ENCODE data around the gene C5orf46. TPM values are rescaled to one million over a fixed set of nuclear protein-coding genes. Genes with fewer than 3 reads are reported as not detected.
"Not testable (repeated sequence)": the region's sequence is repeated elsewhere in the genome, so short reads cannot be mapped to it uniquely, and the experiment has no call there.

C5orf46 gene
- polyA plus RNA-seq (2013, experiment 1 of 2) = not detected
- not detected for polyA plus RNA-seq (2013, experiment 2 of 2)

DNA sequence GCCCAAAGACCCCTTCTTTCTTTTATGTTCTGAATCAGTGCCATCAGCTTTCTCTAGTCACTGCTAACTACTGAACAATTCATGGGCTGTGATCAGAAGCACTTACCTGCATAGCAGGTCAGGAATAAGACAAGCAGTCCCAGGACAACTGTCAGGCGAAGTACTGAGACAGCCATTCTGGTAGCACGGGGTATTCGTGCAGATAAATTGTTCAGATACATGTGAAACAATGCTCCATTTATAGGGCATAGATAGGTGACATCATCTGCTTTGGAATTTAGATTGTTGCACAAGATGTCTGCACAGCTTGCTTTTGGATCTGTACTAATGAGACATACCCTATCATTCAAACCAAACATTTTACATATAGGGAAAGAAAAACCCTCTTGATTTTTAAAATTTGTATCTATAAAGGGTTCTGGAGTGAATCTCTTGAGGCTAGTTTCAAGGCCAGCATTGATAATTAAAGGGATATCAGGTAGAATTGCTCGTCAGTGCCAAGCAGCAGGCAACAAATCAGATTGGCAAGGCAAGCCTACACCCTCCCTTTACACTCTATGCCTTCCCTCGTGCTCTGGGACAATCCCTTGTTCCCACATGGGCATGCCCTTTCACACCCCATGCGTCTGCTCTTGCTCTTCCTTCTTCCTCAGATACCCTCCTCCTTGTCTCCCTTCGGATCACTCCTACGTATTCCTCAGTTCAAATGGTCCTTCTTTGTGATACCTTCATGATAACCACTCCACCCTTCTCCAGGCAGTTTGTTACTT lies at the start of gene C5orf46:
Gene C5orf46 (minus strand): TSS at position 213 of the 770 bp plus-strand sequence. CDS start 37 bp downstream, at position 176.
- Histone ChIP-seq H3K9ac (ENCODE audit: low read length) (no peak within 1 kb of the TSS), H3K23ac (ENCODE audit: low read length) (no peak within 1 kb of the TSS), H3K4me3 (ENCODE audit: low read length) (no peak within 1 kb of the TSS), H3K79me2 (ENCODE audit: control insufficient read depth, insufficient read depth, low read length) (no peaks in the 10 kb centered on the region), H3K56ac (ENCODE audit: low read length) (no peak within 1 kb of the TSS), H2AK5ac (ENCODE audit: low read length) (no peak within 1 kb of the TSS), H3K36me3 (ENCODE audit: control insufficient read depth, insufficient read depth, low read length) (no peaks in the 10 kb centered on the region), H3K18ac (ENCODE audit: low read length) (peak within 1 kb of the TSS; percentile 45), H3K79me1 (ENCODE audit: low read length) (no peaks in the 10 kb centered on the region), H2BK120ac (ENCODE audit: low read depth, low read length) (no peak within 1 kb of the TSS), H3K4ac (ENCODE audit: low read depth, low read length) (no peak within 1 kb of the TSS), H2BK5ac (ENCODE audit: low read length) (no peak within 1 kb of the TSS), H4K5ac (ENCODE audit: low read length) (no peak within 1 kb of the TSS), H2BK15ac (replicated peaks; ENCODE audit: low read depth) (no peak within 1 kb of the TSS), H3K4me2 (ENCODE audit: low read length) (no peak within 1 kb of the TSS), H3K27ac (ENCODE audit: low read depth, low read length) (no peak within 1 kb of the TSS), H3K4me1 (ENCODE audit: control insufficient read depth, low read depth, low read length) (no peaks in the 10 kb centered on the region), H3K27me3 (ENCODE audit: insufficient read depth, low read length, poor library complexity) (no peaks in the 10 kb centered on the region), H4K8ac (ENCODE audit: low read depth, low read length) (no peak within 1 kb of the TSS)
- DNase-seq = no peak
- no CpG with 5 or more reads among the region's 8 CpGs for WGBS (ENCODE audit: extremely low coverage, insufficient coverage, low lambda C conversion rate)

DNA sequence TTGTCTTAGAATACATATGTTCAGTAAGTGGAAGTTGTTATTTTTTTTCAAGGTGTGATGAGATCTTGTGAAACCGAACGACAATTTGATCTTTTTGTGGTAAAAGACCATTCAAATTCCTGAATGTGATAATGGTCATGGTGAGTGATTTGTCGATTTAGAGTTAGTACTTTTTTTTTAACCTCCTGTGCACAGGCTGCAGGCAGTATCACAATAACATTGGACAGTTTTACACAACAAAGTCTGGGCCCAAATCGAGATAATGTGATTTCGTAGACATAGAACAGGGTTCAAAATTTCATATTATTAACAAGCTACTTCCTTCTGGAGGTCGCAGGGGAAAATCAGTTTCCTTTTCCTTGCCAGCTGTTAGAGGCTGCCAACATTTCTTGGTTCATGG lies 48.6 kb upstream of the C5orf46 start:
- Histone ChIP-seq H3K79me1 (ENCODE audit: low read length) (no peaks in the 10 kb centered on the region), H3K4me3 (ENCODE audit: low read length) (no peak overlapping the region), H4K8ac (ENCODE audit: low read depth, low read length) (no peak overlapping the region), H3K23ac (ENCODE audit: low read length) (no peak overlapping the region), H3K36me3 (ENCODE audit: control insufficient read depth, insufficient read depth, low read length) (no peaks in the 10 kb centered on the region), H3K27me3 (ENCODE audit: insufficient read depth, low read length, poor library complexity) (no peaks in the 10 kb centered on the region), H2BK120ac (ENCODE audit: low read depth, low read length) (no peak overlapping the region), H2BK15ac (replicated peaks; ENCODE audit: low read depth) (no peak overlapping the region), H3K4ac (ENCODE audit: low read depth, low read length) (no peak overlapping the region), H3K9ac (ENCODE audit: low read length) (no peak overlapping the region), H3K4me1 (ENCODE audit: control insufficient read depth, low read depth, low read length) (no peaks in the 10 kb centered on the region), H3K56ac (ENCODE audit: low read length) (no peak overlapping the region), H3K18ac (ENCODE audit: low read length) (no peak overlapping the region), H2BK5ac (ENCODE audit: low read length) (no peak overlapping the region), H2AK5ac (ENCODE audit: low read length) (no peak overlapping the region), H3K79me2 (ENCODE audit: control insufficient read depth, insufficient read depth, low read length) (no peaks in the 10 kb centered on the region), H3K27ac (ENCODE audit: low read depth, low read length) (no peak overlapping the region), H3K4me2 (ENCODE audit: low read length) (no peak overlapping the region), H4K5ac (ENCODE audit: low read length) (no peak overlapping the region)
- no peak for DNase-seq
- WGBS (ENCODE audit: extremely low coverage, insufficient coverage, low lambda C conversion rate) = no CpG with 5 or more reads among the region's 6 CpGs

DNA sequence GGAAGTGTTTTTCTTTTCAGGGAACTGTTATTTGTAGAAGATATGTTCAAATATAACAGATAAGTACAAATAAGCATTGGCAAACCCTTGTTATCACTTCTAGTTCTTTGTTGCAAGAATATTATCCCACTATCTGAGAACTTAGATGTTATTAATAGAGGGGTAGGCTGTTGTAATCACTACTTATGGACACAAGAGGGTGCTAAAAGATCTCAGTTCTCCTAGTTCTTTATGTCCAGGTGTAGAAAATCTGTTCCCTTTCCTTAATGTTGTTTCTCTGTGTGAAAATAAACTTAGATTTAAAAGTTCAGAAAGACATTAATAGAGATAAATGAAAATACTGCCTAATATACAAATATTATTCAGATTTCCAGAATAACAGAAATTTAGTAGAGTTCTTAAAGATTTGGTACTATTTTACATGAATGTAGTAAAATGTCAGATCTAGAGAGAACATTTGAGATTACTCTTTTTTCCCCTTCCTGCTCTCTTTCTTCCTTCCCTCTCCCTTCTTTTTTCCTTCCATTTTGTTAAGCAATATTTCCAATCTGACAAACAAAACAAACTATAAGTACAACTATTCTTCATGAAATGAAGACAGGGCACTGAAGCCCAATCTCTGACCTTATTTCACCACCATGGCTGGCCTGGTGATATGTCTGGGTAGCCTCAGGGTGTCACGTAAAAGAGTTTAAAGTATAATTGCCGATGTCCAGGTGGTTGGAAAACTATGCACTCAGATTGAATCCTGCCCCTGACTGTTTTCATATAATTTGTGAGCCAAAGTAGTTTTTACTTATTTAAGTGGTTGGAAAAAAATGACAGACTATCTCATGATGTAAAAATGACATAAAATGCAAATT lies 43.6 kb upstream of the C5orf46 start:
- H2BK5ac ChIP-seq (ENCODE audit: low read length) = no peak overlapping the region
- WGBS (ENCODE audit: extremely low coverage, insufficient coverage, low lambda C conversion rate) = no CpG with 5 or more reads among the region's 2 CpGs

DNA sequence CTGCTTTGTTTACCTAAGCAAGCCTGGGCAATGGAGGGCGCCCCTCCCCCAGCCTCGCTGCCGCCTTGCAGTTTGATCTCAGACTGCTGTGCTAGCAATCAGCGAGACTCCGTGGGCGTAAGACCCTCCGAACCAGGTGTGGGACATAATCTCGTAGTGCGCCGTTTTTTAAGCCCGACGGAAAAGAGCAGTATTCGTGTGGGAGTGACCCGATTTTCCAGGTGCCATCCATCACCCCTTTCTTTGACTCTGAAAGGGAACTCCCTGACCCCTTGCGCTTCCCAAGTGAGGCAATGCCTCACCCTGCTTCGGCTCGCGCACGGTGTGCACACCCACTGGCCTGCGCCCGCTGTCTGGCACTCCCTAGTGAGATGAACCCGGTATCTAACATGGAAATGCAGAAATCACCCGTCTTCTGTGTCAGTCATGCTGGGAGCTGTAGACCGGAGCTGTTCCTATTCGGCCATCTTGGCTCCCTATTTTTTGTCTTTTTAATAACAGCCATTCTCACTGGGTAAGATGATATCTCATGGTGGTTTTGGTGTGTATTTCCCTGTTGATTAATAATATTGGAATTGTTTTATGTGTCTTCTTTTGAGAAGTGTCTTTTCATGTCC lies 40.4 kb upstream of the C5orf46 start:
- H2BK5ac ChIP-seq (ENCODE audit: low read length); H3K27ac ChIP-seq (ENCODE audit: low read depth, low read length); H3K79me2 ChIP-seq (ENCODE audit: control insufficient read depth, insufficient read depth, low read length); H2AK5ac ChIP-seq (ENCODE audit: low read length); H3K18ac ChIP-seq (ENCODE audit: low read length); H3K79me1 ChIP-seq (ENCODE audit: low read length); H2BK15ac ChIP-seq (replicated peaks; ENCODE audit: low read depth); H3K4me1 ChIP-seq (ENCODE audit: control insufficient read depth, low read depth, low read length); H3K23ac ChIP-seq (ENCODE audit: low read length); H4K5ac ChIP-seq (ENCODE audit: low read length); H3K36me3 ChIP-seq (ENCODE audit: control insufficient read depth, insufficient read depth, low read length); H3K4me2 ChIP-seq (ENCODE audit: low read length); H2BK120ac ChIP-seq (ENCODE audit: low read depth, low read length); H4K8ac ChIP-seq (ENCODE audit: low read depth, low read length); H3K27me3 ChIP-seq (ENCODE audit: insufficient read depth, low read length, poor library complexity); H3K4me3 ChIP-seq (ENCODE audit: low read length): not testable (repeated sequence)
- H3K9ac ChIP-seq (ENCODE audit: low read length) = peak overlapping the region; percentile 30
- peak overlapping the region; percentile 81 for H3K56ac ChIP-seq (ENCODE audit: low read length)
- DNase-seq = peak; percentile 31
- peak overlapping the region; percentile 43 for H3K4ac ChIP-seq (ENCODE audit: low read depth, low read length)
- WGBS (ENCODE audit: extremely low coverage, insufficient coverage, low lambda C conversion rate) = no CpG with 5 or more reads among the region's 25 CpGs

More for the DNA sequence above, 43.6 kb upstream of the C5orf46 start:
- H3K9ac ChIP-seq (ENCODE audit: low read length) = no peak overlapping the region
- no peaks in the 10 kb centered on the region for H3K4me1 ChIP-seq (ENCODE audit: control insufficient read depth, low read depth, low read length)
- no peak overlapping the region for H3K56ac ChIP-seq (ENCODE audit: low read length)
- H2BK120ac ChIP-seq (ENCODE audit: low read depth, low read length) = no peak overlapping the region
- DNase-seq = peak; percentile 67
- H4K5ac ChIP-seq (ENCODE audit: low read length) = no peak overlapping the region
- H3K79me1 ChIP-seq (ENCODE audit: low read length) = no peaks in the 10 kb centered on the region
- no peak overlapping the region for H3K4me2 ChIP-seq (ENCODE audit: low read length)
- no peak overlapping the region for H2BK15ac ChIP-seq (replicated peaks; ENCODE audit: low read depth)
- H2AK5ac ChIP-seq (ENCODE audit: low read length) = no peak overlapping the region
- no peak overlapping the region for H3K23ac ChIP-seq (ENCODE audit: low read length)
- no peak overlapping the region for H4K8ac ChIP-seq (ENCODE audit: low read depth, low read length)
- no peaks in the 10 kb centered on the region for H3K36me3 ChIP-seq (ENCODE audit: control insufficient read depth, insufficient read depth, low read length)
- no peak overlapping the region for H3K27ac ChIP-seq (ENCODE audit: low read depth, low read length)
- H3K4ac ChIP-seq (ENCODE audit: low read depth, low read length) = no peak overlapping the region
- H3K4me3 ChIP-seq (ENCODE audit: low read length) = no peak overlapping the region
- H3K18ac ChIP-seq (ENCODE audit: low read length) = no peak overlapping the region
- H3K79me2 ChIP-seq (ENCODE audit: control insufficient read depth, insufficient read depth, low read length) = no peaks in the 10 kb centered on the region
- H3K27me3 ChIP-seq (ENCODE audit: insufficient read depth, low read length, poor library complexity) = no peaks in the 10 kb centered on the region

DNA sequence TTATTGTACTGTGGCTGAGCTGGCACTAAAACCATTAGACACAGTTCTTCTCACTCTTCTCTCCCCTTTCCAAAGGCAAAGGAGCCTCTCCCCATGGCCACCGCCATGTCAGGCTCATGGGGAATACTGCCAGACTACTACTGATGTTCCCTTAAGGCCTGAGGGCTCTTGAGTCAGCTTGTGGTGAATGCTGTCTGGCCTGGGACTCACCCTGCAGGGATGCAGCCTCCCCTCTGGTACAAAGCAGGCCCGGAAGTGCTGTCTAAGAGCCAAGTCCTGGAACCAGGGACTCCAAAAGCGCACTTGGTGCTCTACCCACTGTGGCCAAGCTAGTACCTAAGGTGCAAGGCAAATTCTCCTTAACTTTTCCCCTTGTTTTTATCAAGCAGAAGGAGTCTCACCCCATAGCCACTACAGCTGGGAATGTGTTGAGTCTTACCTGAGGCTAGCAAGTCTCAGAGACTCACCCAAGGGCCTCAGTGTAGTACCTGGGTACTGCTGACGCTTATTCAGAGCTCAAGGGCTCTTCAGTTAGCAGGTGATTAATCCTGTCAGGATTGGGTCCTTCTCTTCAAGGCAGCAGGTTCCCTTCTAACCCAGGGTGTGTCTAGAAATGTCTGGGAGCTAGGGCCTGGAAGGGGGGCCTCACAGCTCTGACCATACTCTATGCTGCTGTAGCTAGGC lies 33.2 kb upstream of the C5orf46 start:
- H4K5ac ChIP-seq (ENCODE audit: low read length) = no peak overlapping the region
- no peaks in the 10 kb centered on the region for H3K79me2 ChIP-seq (ENCODE audit: control insufficient read depth, insufficient read depth, low read length)
- H3K4me1 ChIP-seq (ENCODE audit: control insufficient read depth, low read depth, low read length) = no peaks in the 10 kb centered on the region
- H3K23ac ChIP-seq (ENCODE audit: low read length) = no peak overlapping the region
- H3K4me3 ChIP-seq (ENCODE audit: low read length) = no peak overlapping the region
- H2AK5ac ChIP-seq (ENCODE audit: low read length) = no peak overlapping the region
- no peak overlapping the region for H4K8ac ChIP-seq (ENCODE audit: low read depth, low read length)
- no peak overlapping the region for H3K4me2 ChIP-seq (ENCODE audit: low read length)
- no peak overlapping the region for H3K27ac ChIP-seq (ENCODE audit: low read depth, low read length)
- H2BK5ac ChIP-seq (ENCODE audit: low read length) = no peak overlapping the region
- no peak overlapping the region for H3K56ac ChIP-seq (ENCODE audit: low read length)
- H3K36me3 ChIP-seq (ENCODE audit: control insufficient read depth, insufficient read depth, low read length) = no peaks in the 10 kb centered on the region
- WGBS (ENCODE audit: extremely low coverage, insufficient coverage, low lambda C conversion rate) = no CpG with 5 or more reads among the region's 4 CpGs
- no peak overlapping the region for H3K4ac ChIP-seq (ENCODE audit: low read depth, low read length)
- H3K79me1 ChIP-seq (ENCODE audit: low read length) = no peaks in the 10 kb centered on the region
- DNase-seq = peak; percentile 28
- no peak overlapping the region for H2BK120ac ChIP-seq (ENCODE audit: low read depth, low read length)
- H3K9ac ChIP-seq (ENCODE audit: low read length) = no peak overlapping the region
- H2BK15ac ChIP-seq (replicated peaks; ENCODE audit: low read depth) = no peak overlapping the region
- H3K18ac ChIP-seq (ENCODE audit: low read length) = no peak overlapping the region
- no peaks in the 10 kb centered on the region for H3K27me3 ChIP-seq (ENCODE audit: insufficient read depth, low read length, poor library complexity)
